SU-DHL-6 (cell line): Measurements from ENCODE around the gene SEC14L5.

Experiments
- CTCF ChIP-seq: fragments of 200-600 bp; sonication (generic); IDR thresholded peaks from one replicate; pipeline ENCODE4 v1.5.1; 2017; ENCODE audit warnings: antibody characterized with exemption, mild to moderate bottlenecking, low read length, moderate library complexity; ENCODE audit not compliant: insufficient read depth, poor library complexity, severe bottlenecking
- EZH2phosphoT487 ChIP-seq: fragments of 200-600 bp; sonication (generic), shearing (Covaris generic); conservative IDR thresholded peaks from 2 replicates; pipeline ENCODE4 v1.6.1; 2018; ENCODE audit warnings: mild to moderate bottlenecking, antibody characterized with exemption, low read length, moderate library complexity, mixed read lengths

DNA sequence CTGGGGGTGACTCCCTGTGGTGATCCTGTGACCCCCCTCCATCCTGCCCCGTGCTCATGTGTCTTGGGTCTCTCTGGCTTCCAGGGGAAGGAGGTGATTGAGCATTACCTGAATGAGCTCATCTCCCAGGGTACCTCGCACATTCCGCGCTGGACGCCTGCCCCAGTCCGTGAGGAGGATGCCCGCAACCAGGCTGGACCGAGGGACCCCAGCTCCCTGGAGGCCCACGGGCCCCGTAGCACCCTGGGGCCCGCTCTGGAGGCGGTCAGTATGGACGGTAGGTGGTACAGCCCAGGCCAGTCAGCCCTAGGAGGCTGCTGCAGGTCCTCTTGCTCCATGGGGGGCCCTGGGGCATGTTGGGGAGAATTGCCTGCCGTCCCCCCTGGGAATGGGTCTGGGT, 33.6 kb downstream of the SEC14L5 start:
- TF ChIP-seq CTCF (no peak), EZH2phosphoT487 (no peak)
